ENCODE data around the gene NME9.

NME9 gene

DNA sequence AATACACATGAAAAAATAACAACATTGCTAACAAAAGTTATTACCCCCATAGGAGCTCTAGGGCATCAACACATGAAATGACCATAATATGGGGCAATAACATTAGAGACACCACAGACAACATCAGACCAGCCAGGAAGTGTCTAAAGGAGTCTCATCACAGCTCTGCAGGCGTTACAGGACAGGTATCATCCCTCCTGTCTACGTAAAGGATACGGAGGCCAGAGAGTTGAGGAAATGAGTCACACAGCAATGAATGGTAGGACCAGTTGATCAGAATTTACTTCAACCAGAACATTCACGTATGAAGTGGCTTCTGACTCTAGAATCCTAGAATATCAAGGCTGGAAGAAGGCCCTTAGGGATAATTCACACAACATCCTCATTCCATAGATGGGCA, 1.8 kb downstream of the NME9 start:
- no peak overlapping the region for H3K9ac ChIP-seq (ENCODE audit: low read length)
- no peak for TF ChIP-seq CTCF (IDR thresholded peaks at IDR 0.05; ENCODE audit: low read length)
- no peak for TF ChIP-seq EZH2phosphoT487 (IDR thresholded peaks at IDR 0.05; ENCODE audit: low read length)
- no peak for TF ChIP-seq EZH2 (optimal IDR thresholded peaks at IDR 0.05; ENCODE audit: low read depth, low read length)
- H3K4me1 ChIP-seq (ENCODE audit: low read length), result peaks cover 6% of the 10 kb centered on the region; the same call in 1 of the 2 replicates
- H2AFZ ChIP-seq (ENCODE audit: low read length), result no peak overlapping the region
- H3K27me3 ChIP-seq (replicated peaks; ENCODE audit: insufficient read depth, low read length), result 0 out of 2 replicates have a peak, but pooled peaks cover 9% of the 10 kb centered on the region
- H3F3A ChIP-seq (ENCODE audit: insufficient read depth, low read length), result no peaks in the 10 kb centered on the region
- H3K9me2 ChIP-seq (replicated peaks; ENCODE audit: insufficient read depth, low read length), result no peaks in the 10 kb centered on the region
- H3K4me3 ChIP-seq (ENCODE audit: low read length), result no peak overlapping the region
- H3K9me3 ChIP-seq (replicated peaks; ENCODE audit: insufficient read depth, low read length), result no peaks in the 10 kb centered on the region
- no peak for DNase-seq
- no peaks in the 10 kb centered on the region for H3K36me3 ChIP-seq (replicated peaks; ENCODE audit: insufficient read depth, low read length)
- no peak overlapping the region for H3K4me2 ChIP-seq (ENCODE audit: low read depth, low read length)
- no peaks in the 10 kb centered on the region for H3K79me2 ChIP-seq (ENCODE audit: low read length)
- H4K20me1 ChIP-seq (ENCODE audit: insufficient read depth, low read length), result no peaks in the 10 kb centered on the region
- no peak overlapping the region for H3K27ac ChIP-seq (ENCODE audit: low read length)

DNA sequence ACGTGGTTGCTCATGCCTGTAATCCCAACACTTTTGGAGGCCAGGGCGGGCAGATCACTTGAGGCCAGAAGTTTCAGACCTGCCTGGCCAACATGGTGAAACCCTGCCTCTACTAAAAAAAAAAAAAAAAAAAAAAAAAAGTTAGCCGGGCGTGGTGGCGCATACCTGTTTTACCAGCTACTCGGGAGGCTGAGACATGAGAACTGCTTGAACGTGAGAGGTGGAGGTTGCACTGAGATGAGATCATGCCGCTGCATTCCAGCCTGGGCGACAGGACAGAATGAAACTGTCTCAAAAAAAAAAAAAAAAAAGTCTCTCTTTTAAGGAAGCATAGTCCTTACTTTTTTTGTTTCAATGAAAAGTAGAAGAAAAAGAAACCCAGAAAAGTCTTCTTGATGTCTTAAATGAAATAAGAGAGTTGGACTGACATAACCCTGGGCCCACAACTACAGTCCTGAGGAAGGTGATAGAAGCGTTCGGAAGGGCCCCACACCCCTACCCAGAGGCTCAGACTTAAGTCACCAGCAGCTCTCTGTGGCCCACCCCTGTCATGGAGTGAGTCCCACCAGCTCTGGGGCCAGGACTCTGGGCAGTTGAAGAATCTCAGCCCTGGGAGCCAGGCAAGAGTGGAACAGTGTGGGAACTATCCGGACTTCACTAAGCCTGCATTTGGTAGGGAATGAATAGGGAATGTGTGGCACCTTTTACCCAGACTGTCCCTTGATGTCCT, 2.6 kb downstream of the NME9 start:
- Histone ChIP-seq H2AFZ (ENCODE audit: low read length) (no peak overlapping the region), H4K20me1 (ENCODE audit: insufficient read depth, low read length) (no peaks in the 10 kb centered on the region), H3K36me3 (replicated peaks; ENCODE audit: insufficient read depth, low read length) (no peaks in the 10 kb centered on the region), H3K9ac (ENCODE audit: low read length) (no peak overlapping the region), H3K4me3 (ENCODE audit: low read length) (no peak overlapping the region), H3K9me3 (replicated peaks; ENCODE audit: insufficient read depth, low read length) (no peaks in the 10 kb centered on the region), H3K27ac (ENCODE audit: low read length) (no peak overlapping the region), H3K4me2 (ENCODE audit: low read depth, low read length) (no peak overlapping the region), H3K9me2 (replicated peaks; ENCODE audit: insufficient read depth, low read length) (no peaks in the 10 kb centered on the region), H3F3A (ENCODE audit: insufficient read depth, low read length) (no peaks in the 10 kb centered on the region), H3K79me2 (ENCODE audit: low read length) (no peaks in the 10 kb centered on the region), H3K27me3 (replicated peaks; ENCODE audit: insufficient read depth, low read length) (0 out of 2 replicates have a peak, but pooled peaks cover 9% of the 10 kb centered on the region), H3K4me1 (ENCODE audit: low read length) (peaks cover 6% of the 10 kb centered on the region; the same call in 1 of the 2 replicates)
- DNase-seq, result no peak
- no peak for TF ChIP-seq EZH2 (optimal IDR thresholded peaks at IDR 0.05; ENCODE audit: low read depth, low read length)
- no peak for TF ChIP-seq CTCF (IDR thresholded peaks at IDR 0.05; ENCODE audit: low read length)
- TF ChIP-seq EZH2phosphoT487 (IDR thresholded peaks at IDR 0.05; ENCODE audit: low read length), result no peak

DNA sequence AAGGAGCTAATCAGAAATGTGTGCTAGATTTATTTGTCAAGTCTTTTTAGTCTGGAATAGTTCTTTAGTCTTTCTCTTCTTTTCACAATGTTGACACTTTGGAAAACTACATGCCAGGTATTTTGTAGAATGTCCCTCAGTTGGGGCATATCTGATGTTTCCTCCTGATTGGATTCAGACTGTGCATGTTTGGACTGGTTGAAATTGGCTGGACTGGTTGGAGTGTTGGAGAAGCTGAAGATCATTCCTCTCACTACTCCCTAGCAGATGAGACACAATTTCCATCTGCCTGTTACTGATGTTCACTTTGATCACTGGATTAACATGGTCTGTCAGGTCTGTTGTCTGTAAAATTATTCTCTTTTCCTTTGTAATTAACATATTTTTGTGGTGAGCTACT, 3.7 kb downstream of the NME9 start:
- Histone ChIP-seq H3K9me2 (replicated peaks; ENCODE audit: insufficient read depth, low read length) (no peaks in the 10 kb centered on the region), H3K27me3 (replicated peaks; ENCODE audit: insufficient read depth, low read length) (0 out of 2 replicates have a peak, but pooled peaks cover 9% of the 10 kb centered on the region), H3K4me2 (ENCODE audit: low read depth, low read length) (no peak overlapping the region), H3K27ac (ENCODE audit: low read length) (no peak overlapping the region), H3K4me1 (ENCODE audit: low read length) (peaks cover 2% of the 10 kb centered on the region; the same call in 1 of the 2 replicates), H3K9me3 (replicated peaks; ENCODE audit: insufficient read depth, low read length) (no peaks in the 10 kb centered on the region), H3K4me3 (ENCODE audit: low read length) (no peak overlapping the region), H3K79me2 (ENCODE audit: low read length) (no peaks in the 10 kb centered on the region), H4K20me1 (ENCODE audit: insufficient read depth, low read length) (no peaks in the 10 kb centered on the region), H3K9ac (ENCODE audit: low read length) (no peak overlapping the region), H2AFZ (ENCODE audit: low read length) (no peak overlapping the region), H3K36me3 (replicated peaks; ENCODE audit: insufficient read depth, low read length) (no peaks in the 10 kb centered on the region), H3F3A (ENCODE audit: insufficient read depth, low read length) (no peaks in the 10 kb centered on the region)
- DNase-seq, result no peak
- TF ChIP-seq EZH2 (optimal IDR thresholded peaks at IDR 0.05; ENCODE audit: low read depth, low read length) (no peak), CTCF (IDR thresholded peaks at IDR 0.05; ENCODE audit: low read length) (no peak), EZH2phosphoT487 (IDR thresholded peaks at IDR 0.05; ENCODE audit: low read length) (no peak)

Measured in MM.1S (cell line).